Measurements from ENCODE around the gene TCN2.
"Not testable (repeated sequence)": the region's sequence is repeated elsewhere in the genome, so short reads cannot be mapped to it uniquely, and the experiment has no call there.

TCN2 gene

DNA sequence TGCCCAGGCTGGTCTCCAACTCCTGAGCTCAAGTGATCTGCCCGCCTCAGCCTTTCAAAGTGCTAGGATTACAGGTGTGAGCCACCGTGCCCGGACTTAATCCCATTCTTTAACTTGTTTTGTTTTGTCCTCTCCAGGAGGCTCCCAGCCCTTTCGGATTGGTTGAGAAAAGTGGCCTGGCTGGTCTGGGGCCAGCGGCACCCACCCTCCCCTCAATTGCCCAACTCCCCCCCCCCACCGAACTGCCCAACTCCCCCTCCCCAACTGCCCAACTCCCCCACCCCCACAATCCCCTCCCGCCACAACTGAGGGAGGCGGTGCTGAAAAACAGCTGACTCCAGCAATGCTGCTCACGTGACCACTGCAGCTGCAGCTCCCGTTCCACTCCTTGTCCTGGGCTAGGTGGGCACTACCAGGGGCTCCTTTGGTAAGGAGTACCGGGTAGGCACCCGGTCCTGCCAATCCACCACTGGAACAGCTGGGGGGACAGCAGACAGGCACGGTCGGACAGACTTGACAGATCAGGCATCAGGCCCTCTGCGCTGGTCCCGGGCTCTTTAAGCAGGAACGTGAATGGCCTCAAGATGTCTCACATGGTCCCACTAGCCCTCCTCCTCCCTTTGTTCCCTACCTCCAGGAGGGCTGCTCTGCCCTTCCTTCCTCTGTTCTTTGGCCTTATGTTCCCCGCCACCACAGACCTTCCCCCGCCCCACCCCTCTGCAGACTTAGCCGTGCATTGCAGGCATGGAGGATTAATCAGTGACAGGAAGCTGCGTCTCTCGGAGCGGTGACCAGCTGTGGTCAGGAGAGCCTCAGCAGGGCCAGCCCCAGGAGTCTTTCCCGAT lies at the start of gene TCN2:
TSS of gene TCN2 (plus strand) at position 720 of the 845 bp plus-strand sequence. CDS start 158 bp downstream, outside the sequence.
- peak; percentile 40 for DNase-seq (ENCODE audit: low spot score)

DNA sequence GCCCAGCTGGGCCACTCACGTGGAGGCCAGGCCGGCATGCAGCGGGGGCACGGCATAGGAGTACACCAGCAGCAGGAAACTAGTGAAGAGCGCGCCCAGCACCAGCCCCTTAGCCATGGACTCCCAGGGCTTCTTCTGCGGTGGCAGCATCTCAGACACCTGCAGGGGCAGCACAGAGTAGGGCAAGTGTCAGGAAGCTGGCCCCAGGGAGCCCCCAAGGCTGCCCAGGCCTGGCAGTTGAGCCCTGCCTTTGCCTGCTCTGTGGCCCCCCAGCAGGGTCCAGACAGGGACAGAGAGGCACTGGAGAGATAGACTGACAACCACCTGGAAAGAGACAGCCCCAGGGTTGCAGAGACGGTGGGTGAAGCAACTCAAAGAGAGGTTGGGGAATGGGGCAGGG lies 49.7 kb upstream of the TCN2 start:
- DNase-seq (ENCODE audit: low spot score): no peak

DNA sequence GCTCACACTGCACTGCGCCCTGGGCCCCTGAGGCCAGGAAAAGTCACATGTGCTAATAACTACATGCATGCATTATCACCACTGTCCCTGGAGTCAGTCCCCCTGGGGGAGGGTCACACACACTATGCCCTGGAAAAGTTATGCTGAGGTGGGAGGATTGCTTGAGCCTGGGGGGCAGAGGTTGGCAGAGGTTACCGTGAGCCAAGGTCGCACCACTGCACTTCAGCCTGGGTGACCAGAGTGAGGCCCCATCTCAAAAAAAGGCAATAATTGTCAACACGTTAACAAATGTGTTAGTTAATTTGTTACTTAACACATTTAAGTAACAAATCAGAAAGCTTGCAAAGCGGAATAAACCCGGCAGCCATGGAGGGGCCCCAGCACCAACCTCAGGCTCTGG lies 47.1 kb upstream of the TCN2 start:
- DNase-seq (ENCODE audit: low spot score): no peak

DNA sequence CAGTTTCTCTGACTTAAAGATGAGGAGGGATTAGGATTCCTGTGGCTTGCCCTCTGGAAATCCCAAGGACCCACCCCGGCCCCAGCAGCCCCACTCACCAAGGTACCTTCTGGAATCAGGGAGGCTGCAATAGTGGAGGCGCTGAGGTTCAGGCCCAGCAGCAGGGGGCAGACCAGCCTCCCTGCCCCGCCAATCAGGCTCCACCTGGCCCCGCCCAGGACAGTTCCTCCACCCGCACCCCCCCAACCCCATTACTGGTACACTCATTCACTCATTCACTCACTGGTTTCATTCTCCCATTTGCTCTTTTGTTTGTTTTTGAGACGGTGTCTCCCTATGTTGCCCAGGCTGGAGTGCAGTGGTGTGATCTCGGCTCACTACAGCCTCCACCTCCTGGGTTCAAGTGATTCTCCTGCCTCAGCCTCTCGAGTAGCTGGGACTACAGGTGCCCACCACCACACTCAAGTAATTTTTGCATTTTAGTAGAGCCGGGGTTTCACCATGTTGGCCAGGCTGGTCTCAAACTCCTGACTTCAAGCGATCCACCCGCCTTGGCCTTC lies 46.3 kb upstream of the TCN2 start:
- not testable (repeated sequence) for DNase-seq (ENCODE audit: low spot score)

DNA sequence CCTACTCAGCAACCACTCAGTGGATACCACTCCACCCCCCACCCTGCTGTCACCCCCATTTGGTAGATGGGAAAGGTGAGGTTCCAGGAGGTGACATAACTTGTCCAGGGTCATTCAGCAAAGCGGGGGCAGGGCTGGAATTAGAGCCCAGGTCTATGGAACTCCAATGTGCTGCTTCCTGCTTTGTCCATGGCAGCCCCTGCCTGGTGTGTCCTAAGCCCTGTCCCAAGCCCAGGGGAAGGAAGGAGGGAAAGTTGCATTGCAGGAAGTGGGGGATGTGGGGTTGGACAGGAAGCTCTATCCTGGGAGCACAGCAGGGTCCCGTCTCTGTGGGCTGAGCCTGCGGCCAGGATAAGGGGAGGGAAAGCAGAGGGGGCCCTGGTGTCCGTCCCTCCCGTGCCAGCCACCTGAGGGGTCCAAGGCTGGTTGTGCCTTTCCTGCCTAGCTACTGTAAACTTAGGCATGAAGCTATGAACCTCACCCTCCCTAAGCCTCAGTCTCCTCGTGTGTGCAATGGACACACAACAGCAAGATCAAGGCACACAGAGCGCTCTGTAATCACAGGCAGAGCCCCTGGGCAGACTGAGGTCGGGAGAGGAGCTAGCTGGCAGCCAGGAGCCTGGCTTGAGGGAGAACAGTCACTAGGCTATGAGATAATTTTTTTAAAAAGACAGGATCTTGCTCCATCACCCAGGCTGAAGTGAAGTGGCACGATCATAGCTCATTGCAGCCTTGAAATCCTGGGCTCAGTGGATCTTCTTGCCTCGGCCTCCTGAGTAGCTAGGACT lies 45.4 kb upstream of the TCN2 start:
- DNase-seq (ENCODE audit: low spot score): no peak

DNA sequence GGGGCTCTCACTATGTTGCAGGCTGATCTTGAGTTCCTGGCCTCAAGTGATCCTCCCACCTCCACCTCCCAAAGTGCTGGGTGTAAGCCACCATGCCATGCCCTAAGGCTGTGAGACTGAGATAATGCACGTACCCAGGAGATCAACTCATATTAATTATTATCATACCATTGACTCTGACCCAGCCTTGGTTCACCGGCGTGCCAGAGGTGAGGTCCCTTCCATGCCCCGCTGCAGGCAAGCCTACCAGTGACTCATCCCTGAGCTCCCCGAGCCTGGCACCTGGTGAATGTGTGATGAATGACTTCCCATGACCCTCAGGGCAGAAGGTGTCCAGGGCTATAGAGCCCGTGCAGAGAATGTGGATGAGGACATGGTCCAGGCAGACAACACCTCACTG lies 44.6 kb upstream of the TCN2 start:
- DNase-seq (ENCODE audit: low spot score): no peak

DNA sequence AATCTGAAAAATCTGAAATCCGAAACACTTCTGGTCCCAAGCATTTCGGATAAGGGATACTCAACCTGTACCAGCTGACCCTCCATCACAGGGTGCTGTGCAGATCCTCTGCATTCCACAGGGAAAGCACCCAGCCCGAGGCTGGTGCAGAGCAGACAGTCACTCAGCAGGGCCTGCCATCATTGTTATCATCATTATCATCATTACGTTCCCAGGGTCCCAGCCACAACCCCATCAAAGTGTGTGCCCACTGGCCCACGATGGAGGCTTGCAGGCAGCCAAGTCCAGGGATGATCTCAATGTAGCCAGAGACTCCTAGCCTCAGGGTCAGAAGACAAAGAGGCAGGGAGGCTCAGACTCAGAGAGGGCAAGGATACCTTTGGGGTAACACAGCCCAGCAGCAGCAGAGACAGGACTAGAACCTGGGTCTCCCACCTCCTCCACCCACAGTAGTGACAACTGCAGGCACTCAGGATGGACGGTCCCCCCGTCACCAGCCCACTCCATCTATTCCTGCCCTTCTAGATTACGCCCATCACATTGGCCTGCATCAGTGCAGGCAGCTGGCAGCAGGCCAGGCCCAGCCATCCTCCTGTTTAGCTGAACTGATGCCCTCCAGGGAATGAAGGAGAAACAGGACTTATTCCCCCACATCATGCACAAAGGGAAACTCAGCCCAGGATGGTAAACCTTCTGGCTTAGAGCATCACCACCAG lies 42.8 kb upstream of the TCN2 start:
- DNase-seq (ENCODE audit: low spot score): no peak

DNA sequence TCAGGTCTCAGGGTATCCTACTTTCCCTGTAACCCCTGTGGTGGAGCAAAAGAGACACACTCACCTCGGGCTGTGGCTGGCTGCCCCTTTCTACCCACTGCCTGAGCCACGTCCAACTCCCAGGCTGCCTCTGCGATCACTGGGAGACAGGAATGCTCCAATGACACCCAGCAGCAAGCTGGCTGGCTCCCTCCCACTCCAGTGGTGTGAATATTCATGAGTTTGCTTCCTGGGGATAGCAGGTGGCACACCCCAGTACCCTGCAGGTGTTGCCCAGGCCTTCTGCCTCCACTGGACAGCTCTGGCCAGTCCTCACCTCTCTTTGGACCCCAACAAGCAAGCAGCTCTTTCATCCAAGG lies 42.2 kb upstream of the TCN2 start:
- no peak for DNase-seq (ENCODE audit: low spot score)

DNA sequence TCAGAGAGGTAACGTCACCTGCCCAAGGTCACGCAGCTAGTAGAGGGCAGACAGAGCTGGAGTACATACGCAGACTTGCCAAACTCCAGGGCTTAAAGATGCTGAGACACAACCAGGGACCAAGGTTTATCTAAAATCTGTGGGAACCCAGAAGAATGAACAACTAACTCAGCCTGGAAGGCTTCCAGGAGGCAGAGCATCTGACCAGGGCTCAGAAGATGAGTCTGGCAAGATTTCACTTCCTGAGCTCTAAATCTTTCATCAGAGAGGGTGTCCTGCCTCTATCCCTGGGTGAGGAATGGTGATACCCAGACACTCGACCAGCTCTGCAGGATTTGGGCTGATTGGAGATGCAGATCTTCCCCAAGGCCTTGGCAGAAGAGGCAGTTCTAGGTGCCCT lies 41.6 kb upstream of the TCN2 start:
- no peak for DNase-seq (ENCODE audit: low spot score)

DNA sequence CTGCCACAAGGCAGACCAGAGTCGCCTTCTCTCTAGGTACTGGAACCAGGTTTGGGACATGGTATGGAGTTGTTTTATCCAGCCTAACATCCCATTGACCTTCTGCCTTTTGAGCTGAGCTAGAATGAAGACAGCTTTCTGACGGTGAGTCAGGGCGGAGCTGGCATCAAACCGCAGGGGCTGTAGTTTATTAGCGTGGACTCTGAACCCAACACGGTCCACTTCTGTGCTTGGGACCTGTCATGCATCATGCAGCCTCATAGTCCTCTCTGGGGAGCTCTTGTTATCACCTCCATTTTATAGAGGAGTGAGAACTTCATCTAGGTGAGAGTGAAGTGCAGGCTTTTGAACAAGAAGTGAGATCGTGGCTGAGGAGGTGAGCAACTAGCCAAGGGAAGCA lies 40.8 kb upstream of the TCN2 start:
- no peak for DNase-seq (ENCODE audit: low spot score)

DNA sequence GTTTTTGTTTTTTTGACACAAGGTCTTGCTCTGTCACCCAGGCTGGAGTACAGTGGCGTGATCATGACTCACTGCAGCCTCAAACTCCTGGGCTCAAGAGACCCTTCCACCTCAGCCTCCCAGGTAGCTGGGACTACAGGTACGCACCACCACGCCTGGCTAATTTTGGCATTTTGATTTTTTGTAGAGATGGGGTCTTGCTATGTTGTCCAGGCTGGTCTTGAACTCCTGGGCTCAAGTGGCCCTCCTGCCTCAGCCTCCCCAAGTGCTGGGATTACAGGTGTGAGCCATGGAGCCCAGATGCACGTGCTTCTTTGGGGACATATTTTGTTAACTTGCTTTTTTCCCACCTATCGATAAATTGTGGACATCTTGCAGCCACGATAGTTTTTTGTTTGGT lies 39.7 kb upstream of the TCN2 start:
- DNase-seq (ENCODE audit: low spot score): not testable (repeated sequence)

DNA sequence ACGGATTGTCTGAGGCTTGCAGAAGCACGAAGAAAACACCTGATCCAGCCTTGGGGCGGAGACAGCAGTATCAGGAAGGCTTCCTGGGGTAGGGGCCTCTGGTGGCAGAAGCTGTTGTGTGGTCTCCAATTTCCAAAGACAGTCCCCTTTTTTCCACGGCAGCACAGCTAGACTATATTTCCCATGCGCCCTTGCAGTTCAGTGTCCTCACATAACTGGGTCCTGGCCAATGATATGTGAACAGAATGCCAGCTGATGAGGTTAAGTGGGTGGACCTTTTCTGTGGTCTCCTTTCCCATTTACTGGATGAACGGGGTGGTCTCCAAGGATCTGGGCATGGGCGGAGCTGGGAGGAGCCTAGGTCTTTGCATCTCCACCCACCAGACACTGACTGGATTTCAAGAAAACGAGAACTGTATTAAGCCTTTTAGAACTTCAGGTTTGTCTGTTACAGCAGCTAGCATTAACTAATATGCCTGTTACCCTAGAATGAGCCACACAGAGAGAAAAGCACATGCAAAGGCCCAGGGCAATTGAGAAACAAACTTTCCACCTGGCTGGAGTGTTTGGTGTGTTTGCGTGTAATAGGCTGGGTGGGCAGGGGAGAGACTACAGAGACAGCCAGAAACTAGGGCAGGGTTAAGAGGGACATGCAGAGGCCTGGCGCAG lies 38.7 kb upstream of the TCN2 start:
- no peak for DNase-seq (ENCODE audit: low spot score)

DNA sequence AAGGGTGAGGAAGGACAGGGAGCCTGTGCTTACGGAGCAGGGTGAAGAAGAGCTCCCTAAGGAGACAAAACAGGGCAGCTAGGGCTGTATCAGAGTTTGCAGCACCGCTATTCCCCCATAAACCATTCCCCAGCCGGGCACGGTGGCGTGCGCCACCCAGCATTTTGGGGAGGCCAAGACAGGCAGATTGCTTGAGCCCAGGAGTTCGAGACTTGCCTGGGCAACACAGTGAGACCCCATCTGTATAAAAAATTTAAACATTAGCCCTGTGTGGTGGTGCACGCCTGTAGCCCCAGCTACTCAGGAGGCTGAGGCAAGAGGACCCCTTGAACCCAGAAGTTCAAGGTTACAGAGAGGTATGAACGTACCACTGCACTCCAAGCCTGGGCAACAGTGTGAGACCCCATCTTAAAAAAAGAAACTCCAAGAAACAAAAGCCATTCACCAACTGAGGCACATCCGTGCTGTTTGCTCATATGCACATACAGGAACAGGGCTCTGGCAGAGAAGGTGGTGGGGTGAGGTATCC lies 37.2 kb upstream of the TCN2 start:
- no peak for DNase-seq (ENCODE audit: low spot score)

DNA sequence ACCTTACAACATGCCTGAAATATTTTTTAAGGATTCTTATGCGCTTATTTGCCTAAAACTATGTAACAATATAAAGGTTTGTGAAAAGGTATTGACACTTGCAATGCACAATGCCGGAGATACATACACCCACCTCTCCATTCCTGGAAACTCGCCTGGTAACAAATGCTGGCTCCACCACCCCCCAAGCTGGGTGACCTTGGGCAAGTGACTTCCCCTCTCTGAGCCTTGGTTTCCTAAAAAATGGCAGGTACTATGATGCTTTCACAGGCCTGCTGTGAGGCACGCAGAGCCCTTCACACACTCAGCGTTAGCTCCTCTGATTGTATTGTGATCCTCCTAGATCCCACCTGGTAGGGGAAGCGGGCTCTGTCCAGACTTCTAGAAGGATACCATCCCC lies 34.8 kb upstream of the TCN2 start:
- DNase-seq (ENCODE audit: low spot score): no peak

DNA sequence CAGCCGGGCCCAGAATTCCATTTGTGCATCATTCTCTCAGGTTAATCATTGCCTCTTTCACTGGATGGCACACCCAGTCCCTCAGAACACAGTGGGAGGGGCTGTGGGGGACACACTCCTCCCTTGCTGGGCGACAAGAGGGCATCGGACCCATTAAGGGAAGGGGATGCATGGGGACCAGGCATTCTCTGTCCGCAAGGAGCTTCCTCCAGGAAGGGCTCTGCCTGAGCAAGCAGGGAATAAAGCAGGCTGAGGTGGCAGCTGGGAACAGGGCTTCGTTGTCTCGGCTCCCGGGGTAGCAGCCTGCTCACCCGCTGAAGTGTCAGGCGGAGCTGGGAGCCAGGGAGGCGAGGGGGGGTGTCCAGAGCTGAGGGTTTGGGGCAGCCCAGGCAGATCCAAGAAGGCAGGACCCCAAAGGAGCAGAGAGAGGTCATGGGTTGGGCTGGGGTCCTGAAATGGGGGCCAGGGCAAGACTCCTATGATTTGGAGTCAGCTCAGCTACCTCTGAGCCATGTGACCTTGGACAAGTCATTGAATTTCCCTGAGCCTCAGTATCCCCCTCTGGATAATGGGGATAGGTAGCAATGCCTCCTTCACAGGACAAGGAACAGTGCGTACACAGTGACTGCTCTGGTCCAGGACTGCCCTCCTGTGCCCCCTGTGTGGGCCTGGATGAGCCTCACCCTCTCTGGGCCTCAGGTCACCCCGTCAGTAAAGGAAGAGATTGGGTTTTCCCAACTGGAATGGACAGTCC lies 34.0 kb upstream of the TCN2 start:
- no peak for DNase-seq (ENCODE audit: low spot score)

DNA sequence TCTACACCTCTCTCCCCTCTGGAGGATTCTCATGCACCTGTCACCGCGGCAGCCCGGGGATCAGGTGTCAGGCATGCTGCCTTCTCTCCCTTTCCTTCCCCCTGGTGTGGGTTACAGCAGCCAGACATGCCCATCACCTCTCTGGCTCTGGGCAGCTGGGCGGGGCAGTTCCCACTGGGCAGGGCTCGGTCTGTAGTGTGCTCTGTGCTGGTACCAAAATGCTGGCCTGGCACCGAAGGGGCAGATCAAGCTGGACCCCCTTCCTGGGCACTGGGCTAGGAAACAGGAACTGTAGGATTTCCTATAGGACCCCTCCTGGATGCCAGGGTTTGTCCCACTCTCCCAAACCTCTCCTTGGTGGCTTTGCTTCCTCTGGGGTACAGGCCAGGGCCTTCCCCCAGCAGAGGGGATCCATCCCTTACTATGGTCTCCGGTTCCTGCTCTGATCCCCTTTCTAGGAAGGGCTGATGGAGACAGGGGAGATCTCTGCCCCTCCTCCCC lies 33.3 kb upstream of the TCN2 start:
- no peak for DNase-seq (ENCODE audit: low spot score)

DNA sequence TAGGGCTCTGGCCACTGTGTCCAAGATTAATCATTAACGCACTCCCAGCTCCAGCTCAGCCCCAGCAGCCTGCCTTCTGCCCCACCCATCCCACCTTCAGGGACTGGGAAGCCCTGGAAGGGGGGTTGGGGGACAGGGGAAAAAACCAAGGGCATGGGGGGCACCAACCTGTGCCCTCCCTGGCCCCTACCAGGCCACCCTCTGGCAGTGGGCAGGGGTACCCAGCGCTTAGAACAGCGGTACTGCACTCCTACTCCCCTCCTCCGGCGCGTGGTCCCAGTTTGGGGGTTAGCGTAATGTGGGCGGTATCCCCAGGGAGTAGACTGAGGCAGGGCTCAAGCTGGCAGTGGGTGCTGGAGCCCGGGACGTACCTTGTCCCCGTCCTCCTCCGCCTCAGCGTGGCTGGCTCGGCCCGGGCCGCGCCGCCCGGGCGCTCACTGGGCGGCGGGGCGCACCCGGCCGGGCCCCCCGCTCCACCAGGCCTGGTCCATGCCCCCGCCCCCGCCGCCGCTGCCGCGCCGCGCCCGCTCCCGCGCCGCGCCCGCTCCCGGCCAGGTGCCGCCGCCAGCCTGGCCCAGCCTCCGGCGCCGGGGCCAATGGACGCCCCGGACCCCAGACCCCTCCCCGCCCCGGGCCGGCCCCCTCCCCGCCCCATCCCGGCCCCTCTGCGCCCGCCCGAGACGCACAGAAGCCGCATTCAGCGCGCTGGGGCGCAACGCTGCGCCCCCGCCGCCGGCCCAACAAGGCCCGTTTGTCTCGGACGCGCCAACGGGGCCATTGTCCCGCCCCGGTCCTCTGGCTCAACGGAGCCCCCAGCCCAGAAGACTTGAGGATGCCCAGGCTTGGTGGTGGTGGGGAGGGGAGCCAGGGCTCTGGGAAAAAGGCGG lies 32.6 kb upstream of the TCN2 start, which contains the start of gene GAL3ST1:
TSS of gene GAL3ST1 (minus strand) at position 571 of the 887 bp plus-strand sequence. CDS start 17,273 bp downstream, outside the sequence.
- no peak for DNase-seq (ENCODE audit: low spot score)

DNA sequence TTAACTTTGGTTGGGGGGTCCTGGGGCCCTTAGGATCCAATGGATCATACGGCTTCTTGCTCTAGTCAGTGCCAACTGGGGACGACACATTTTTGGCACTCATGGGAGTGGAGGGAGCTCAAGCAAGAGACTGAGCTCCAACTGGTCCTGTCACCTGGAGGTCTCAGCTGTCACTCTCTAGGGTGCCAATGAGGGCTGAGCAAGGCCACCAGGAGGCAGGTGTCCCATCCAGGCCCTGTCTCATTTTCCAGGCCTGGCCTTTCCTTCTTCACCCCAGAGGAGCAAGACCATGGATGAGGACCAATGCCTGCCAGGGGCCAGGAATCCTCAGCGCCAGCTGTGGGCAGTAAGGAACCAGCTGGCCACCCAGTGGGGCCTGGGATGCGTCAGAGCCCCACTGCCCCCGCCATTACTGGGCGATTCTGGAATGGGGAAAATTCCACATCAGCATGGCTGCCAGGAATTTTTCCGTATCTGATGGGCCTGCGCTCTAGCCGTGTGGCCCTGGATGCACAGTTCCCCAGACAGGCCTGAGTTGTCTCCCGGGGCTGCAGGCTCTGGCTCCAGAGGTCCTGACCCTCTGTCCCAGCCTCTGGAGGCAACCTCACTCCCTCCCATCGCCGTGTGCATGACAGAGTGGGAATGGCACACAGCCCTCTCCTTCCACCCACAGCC lies 31.8 kb upstream of the TCN2 start:
- no peak for DNase-seq (ENCODE audit: low spot score)

DNA sequence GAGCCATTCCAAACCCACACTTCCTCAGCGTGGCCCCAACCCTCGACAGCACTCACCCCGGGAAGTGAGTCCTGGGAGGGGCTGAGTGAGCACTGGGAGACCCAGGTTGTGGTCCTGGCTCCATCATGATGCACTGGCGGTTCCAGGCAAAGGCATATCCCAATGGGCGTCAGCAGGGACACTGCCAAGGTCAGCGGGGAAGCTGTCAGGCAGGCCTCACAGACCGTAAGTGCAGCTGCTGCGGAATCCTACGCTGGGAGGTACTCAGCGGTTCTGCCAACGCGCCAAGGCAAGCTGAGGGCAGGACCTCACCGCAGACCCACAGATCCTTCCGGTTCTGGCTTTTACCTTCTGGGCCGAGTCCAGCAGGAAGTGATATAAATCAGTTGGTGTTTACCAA lies 31.1 kb upstream of the TCN2 start:
- no peak for DNase-seq (ENCODE audit: low spot score)
